ENCODE data around the gene POSTN. TPM values are rescaled to one million over a fixed set of nuclear protein-coding genes. Genes with fewer than 3 reads are reported as not detected.
A peak's percentile ranks its signal among the peaks of the same experiment; 100 is the strongest.

POSTN gene
- polyA plus RNA-seq, 3 donors = 231 to 387 (median 301) TPM

DNA sequence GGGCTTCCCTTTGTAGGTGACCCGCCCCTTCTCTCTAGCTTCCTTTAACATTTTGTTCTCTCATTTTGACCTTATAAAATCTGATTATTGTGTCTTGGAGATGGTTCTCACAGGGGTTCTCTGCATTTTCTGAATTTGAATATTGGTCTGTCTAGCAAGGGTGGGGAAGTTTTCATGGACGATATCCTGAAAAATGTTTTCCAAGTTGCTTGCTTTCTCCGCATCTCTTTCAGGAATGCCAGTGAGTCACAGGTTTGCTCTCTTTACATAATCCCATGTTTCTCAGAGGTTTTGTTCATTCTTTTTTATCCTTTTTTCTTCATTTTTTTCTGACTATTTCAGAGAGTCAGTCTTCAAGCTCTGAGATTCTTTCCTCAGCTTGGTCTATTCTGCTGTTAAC is 53.6 kb downstream of the POSTN start:
- no peak for DNase-seq (ENCODE audit: extremely low read depth in 1 of 11, low read depth in 9 of 11, low spot score in 4 of 11)

DNA sequence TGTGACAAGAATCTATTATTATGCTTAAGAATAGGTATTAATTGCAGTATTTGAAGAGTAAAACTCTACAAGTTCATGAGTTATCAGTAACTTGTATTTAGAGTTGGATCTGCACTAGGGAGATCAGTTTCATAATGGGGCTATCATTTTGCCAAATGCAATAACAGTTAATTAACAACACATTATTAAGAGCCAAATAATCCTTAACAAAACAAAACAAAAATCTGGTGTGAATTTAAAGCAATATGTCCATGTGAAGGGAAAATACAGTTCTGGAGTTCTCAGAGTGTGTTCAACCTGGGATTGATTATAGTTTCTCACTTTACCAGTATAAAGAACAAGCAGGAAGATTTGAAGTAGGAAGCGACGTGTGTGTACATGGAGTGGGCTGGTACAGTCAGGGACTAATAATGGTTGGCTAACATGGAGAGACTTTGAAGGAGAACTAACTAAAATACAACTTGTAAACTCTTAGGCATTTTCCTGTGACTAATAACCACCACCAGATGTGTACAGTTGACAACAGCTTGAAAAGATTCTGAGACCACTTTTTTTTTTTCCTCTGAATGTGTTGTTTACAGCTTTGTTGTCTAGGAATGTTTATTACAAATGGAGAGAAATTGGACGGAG is 58.5 kb downstream of the POSTN start:
- no peak for DNase-seq (ENCODE audit: extremely low read depth in 1 of 11, low read depth in 9 of 11, low spot score in 4 of 11)

DNA sequence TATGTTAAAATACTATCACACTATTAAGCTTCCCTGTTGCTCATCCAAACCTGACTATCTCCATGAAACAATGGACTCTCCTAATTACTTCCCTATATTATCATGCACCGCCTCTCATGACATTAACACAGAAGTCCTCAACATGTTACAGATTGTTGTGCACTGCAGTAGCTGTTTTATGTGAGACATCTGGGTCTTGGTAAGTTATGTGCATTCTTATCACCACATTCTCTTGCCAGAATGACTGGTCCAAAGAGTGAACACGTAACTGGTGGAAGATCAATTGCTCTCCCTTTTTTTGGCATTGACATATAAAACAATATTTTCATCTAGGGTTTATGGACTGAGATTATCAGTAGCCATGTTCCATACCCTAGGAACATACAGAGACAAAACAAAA is 59.4 kb downstream of the POSTN start:
- no peak for DNase-seq (ENCODE audit: extremely low read depth in 1 of 11, low read depth in 9 of 11, low spot score in 4 of 11)

DNA sequence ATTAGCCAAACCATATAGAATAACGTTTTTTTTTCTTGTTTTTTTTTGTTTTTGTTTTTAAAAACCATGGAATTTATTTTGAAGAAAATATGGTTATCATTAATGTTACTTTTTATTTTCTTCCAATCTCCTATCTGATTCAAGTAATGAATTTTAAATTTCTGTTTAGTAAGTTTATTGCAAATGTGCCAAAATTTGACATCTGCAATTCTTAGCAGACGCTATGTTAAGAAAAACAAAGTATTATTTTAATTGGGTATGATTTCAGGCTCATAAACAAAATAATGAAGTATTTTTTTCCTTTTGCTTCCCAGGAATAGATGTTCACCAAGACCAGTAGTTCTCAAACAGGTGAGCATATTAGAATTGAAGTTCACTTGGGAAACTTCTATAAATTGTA is 63.1 kb downstream of the POSTN start:
- no peak for DNase-seq (ENCODE audit: extremely low read depth in 1 of 11, low read depth in 9 of 11, low spot score in 4 of 11)

DNA sequence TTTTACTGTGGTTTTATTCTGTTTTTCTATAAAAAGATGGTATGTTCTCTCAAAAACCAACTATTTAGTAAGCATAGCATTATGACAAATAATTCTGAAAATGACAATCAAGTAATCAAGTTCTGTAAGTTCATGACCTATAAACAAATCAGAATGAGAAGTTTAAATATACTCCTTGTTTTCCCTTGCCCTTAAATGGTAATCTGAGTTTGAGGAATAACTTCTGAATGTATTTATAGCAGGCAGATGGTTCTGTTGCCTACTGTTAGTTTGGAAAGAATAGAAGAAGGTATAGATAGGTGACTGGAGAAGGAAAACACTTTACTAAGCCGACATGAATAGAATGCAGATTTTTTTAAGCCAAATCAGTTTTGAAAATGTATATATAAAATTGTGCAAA is 63.9 kb downstream of the POSTN start:
- no peak for DNase-seq (ENCODE audit: extremely low read depth in 1 of 11, low read depth in 9 of 11, low spot score in 4 of 11)

DNA sequence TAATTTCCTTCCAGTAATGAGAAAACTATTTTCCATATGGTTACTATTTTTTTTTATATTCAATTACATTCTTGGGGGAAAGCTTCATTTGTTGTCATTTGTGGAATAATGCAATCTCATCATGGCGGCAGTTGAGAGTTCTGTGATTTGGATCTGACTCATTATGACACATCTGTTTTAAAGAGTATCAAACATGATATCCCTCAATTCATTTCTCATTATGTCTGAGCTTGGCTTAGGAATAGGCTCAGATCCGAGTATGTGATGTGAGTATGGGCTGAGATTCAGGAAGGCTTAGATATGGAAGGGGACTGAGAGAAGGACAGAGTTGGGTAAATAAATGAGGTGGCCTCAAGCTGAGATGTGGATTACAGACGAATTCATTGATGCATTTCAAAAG is 64.4 kb downstream of the POSTN start:
- no peak for DNase-seq (ENCODE audit: extremely low read depth in 1 of 11, low read depth in 9 of 11, low spot score in 4 of 11)

DNA sequence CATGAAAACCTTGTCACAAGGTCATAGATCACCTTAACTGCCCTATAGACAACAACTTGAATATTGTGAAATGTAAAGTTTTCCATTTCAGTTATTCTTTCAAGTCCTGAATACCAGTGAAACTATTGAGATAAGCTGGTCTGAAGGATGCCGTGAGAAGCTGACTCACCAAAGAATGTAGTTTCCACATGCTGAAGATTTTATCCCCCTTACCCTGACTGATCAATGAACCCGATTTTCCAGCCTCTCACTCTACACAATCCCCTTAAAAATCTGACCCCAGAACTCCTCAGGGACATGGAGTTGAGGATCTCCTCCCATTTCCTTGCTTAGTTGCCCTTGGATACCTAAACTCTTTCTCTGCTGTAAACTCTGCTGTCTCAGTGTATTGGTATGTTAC is 67.5 kb downstream of the POSTN start:
- DNase-seq (ENCODE audit: extremely low read depth in 1 of 11, low read depth in 9 of 11, low spot score in 4 of 11) = no peak

DNA sequence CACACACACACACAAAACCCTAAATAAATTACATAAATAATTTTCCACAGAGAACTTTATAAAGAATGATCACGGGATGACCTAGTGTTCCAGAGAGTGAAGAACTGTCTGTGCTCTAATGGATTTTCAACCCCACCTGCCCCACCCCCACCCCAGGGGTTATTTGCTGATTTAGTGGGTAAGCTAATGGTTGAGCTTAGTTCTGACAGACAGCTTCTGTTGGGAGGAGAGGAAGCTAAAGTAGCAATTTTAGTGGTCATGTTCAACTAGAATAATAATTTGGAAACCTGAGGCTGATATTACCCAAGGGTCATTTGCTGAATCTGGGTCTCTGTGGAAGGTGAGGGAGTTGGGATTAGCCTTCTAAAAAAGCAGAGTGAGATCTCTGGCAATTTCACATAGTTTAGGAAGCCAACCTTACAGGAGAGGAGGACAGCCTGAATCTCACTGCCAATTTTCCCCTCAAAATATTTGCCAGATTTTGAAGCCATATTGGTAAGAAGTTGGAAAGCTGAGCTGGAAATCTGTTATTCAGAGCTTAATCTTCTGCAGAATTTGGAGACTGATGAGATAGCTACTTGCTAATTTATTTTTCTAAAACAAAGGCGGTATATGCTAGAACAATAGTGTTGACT is 68.7 kb downstream of the POSTN start:
- no peak for DNase-seq (ENCODE audit: extremely low read depth in 1 of 11, low read depth in 9 of 11, low spot score in 4 of 11)

DNA sequence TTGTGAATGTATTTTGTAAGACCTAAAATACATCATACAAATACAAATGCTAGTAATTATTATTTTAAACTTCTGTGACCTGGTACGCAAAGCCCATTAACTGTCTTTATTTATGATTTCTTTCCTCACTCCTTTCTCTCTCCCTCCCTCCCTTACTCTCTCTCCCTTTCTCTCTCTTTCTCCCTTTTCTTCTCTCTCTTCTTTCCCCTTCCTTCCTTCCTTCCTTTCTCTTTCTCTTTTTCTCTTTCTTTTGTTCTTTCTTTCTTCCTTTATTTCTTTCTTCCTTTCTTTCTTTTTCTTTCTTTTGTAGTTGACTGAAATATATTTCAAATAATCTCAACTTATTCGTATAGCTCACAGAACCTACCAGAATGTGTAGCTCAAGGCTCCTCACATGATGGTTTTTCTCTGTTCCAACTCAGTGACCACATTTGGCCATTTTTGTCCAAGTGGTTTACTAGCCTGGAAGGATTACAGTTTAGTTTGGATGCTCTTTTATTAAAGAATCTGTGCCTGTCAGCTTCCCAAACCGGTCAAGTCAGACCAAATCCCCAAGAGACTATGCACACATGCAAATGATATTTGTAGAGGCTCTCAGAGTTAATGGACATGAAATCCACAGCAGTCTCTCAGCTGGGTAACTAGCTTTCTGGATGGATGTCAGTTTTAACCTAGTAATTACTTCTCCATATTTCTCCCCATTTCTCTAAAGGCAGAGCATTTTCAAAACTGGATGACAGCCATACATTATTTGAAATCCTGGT is 71.7 kb downstream of the POSTN start:
- peak in 1 of 11 donors; percentile 3 for DNase-seq (ENCODE audit: extremely low read depth in 1 of 11, low read depth in 9 of 11, low spot score in 4 of 11)

DNA sequence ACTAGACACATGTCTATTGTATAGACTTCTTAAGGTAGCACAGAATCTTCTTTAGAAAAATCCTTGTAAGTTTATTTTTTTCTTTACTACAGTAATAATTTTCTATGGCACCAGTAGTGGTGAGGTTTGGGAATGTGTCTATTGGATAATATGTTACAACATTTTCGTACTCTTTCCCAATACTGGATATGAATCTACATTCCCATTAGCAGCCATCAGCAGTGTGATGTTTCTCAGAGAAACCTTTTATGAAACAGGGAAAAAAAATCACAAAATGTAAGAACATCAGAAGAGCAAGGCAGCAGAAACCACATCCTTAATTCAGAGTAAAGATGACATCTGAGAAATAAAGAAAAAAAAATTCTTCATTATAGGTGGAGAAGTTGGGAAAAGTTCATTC is 83.3 kb downstream of the POSTN start:
- DNase-seq (ENCODE audit: extremely low read depth in 1 of 11, low read depth in 9 of 11, low spot score in 4 of 11) = no peak
